Transverse colon (tissue), 4 donors: ENCODE data around the gene RAB27B.

Source experiments
- CTCF ChIP-seq, 5 experiments: fragments of 200-600 bp in 3 of 5; fragments of 450-650 bp in 2 of 5; sonication (generic) in 3 of 5; IDR thresholded peaks; 1 replicate in 2 of 5; 2 replicates in 3 of 5; pipeline ENCODE4 v1.5.1; 2016 to 2017; ENCODE audit warnings: antibody characterized with exemption in 5 of 5, inconsistent platforms in 3 of 5, mild to moderate bottlenecking in 2 of 5, moderate library complexity in 1 of 5
- EP300 ChIP-seq: sonication (generic); formaldehyde crosslinking; IDR thresholded peaks from one replicate; pipeline ENCODE4 v1.6.1; 2017; ENCODE audit warnings: antibody characterized with exemption, low read depth
- POLR2A ChIP-seq: fragments of 450-650 bp; IDR thresholded peaks from one replicate; pipeline ENCODE4 v1.6.1; 2016; ENCODE audit warnings: antibody characterized with exemption, mild to moderate bottlenecking, moderate library complexity
- POLR2AphosphoS5 ChIP-seq, 3 donors: sonication (generic); formaldehyde crosslinking; IDR thresholded peaks; one replicate each; pipeline ENCODE4 v1.6.1; 2016; ENCODE audit warnings: antibody characterized with exemption in 3 of 3

- peak; percentile 45 to 79 (median 71) for TF ChIP-seq POLR2AphosphoS5 (IDR thresholded peaks at IDR 0.05)
- TF ChIP-seq CTCF (IDR thresholded peaks at IDR 0.05) = no peak
- TF ChIP-seq EP300 = no peak
- peak; percentile 83 for TF ChIP-seq POLR2A
Measured at GRCh38 chr18:54828281-54828881, at the start of gene RAB27B.
